Endothelial cell (in vitro differentiated cells): ENCODE results near the gene VSX2. TPM values are rescaled to one million over a fixed set of nuclear protein-coding genes. Genes with fewer than 3 reads are reported as not detected.

ENCODE experiments used
- DNase-seq: peaks from one replicate; pipeline ENCODE4 v3.0.0; 2021; ENCODE audit warnings: low spot score
- H3K27ac Mint-ChIP-seq: one replicate; pipeline ENCODE4 v1.8.0; 2021; ENCODE audit warnings: mixed read lengths, inconsistent platforms; ENCODE audit not compliant: unreplicated experiment
- H3K27me3 Mint-ChIP-seq: one replicate; pipeline ENCODE4 v1.8.0; 2021; ENCODE audit warnings: mild to moderate bottlenecking, moderate library complexity, mixed read lengths, inconsistent platforms; ENCODE audit not compliant: unreplicated experiment
- H3K36me3 Mint-ChIP-seq: one replicate; pipeline ENCODE4 v1.8.0; 2021; ENCODE audit warnings: mild to moderate bottlenecking, low read depth, mixed read lengths, inconsistent platforms; ENCODE audit not compliant: unreplicated experiment
- H3K4me1 Mint-ChIP-seq: one replicate; pipeline ENCODE4 v1.8.0; 2021; ENCODE audit warnings: mild to moderate bottlenecking, mixed read lengths, inconsistent platforms; ENCODE audit not compliant: unreplicated experiment
- H3K4me3 Mint-ChIP-seq: one replicate; pipeline ENCODE4 v1.8.0; 2021; ENCODE audit warnings: mild to moderate bottlenecking, mixed read lengths, inconsistent platforms; ENCODE audit not compliant: unreplicated experiment
- H3K9me3 Mint-ChIP-seq: one replicate; pipeline ENCODE4 v1.8.0; 2021; ENCODE audit warnings: mixed read lengths, inconsistent platforms; ENCODE audit not compliant: unreplicated experiment
- CTCF ChIP-seq: fragments of 200-600 bp; sonication (generic); IDR thresholded peaks from one replicate; pipeline ENCODE4 v1.5.0; 2021; ENCODE audit warnings: antibody characterized with exemption; ENCODE audit not compliant: unreplicated experiment
- total RNA-seq: library from RNA; stranded (reverse); fragmentation: NEBNext Ultra II Directional; extraction: Animal tissue kit (Norgen Biotek cat#: 25700); gene quantifications from one replicate; pipeline ENCODE4 v1.2.1, GENCODE V29; 2021; ENCODE audit not compliant: unreplicated experiment

Gene VSX2
- total RNA-seq, 1 donor from 2014 or later: not detected

- Mint-ChIP-seq H3K9me3 (no peaks in the 10 kb centered on the region), H3K27me3 (no peaks in the 10 kb centered on the region), H3K4me3 (no peak overlapping the region), H3K27ac (no peak overlapping the region), H3K4me1 (peaks cover 4% of the 10 kb centered on the region), H3K36me3 (no peaks in the 10 kb centered on the region)
- no peak for TF ChIP-seq CTCF
- DNase-seq: no peak
Measured at GRCh38 chr14:74309125-74310022, 70.1 kb downstream of the VSX2 start.

GRCh38 chr14:74312161-74312560, 72.9 kb downstream of the VSX2 start:
- H3K27me3 Mint-ChIP-seq: no peaks in the 10 kb centered on the region
- H3K27ac Mint-ChIP-seq: no peak overlapping the region
- H3K36me3 Mint-ChIP-seq: no peaks in the 10 kb centered on the region
- no peak overlapping the region for H3K4me3 Mint-ChIP-seq
- no peak for TF ChIP-seq CTCF
- no peaks in the 10 kb centered on the region for H3K9me3 Mint-ChIP-seq
- DNase-seq: no peak
- peaks cover 4% of the 10 kb centered on the region for H3K4me1 Mint-ChIP-seq

Other genes starting within 250 kb of the VSX2 start
- 16.0 TPM for gene ENTPD5, start 220.2 kb upstream of the VSX2 start, total RNA-seq
- 2.3 TPM for gene BBOF1, start 220.1 kb upstream of the VSX2 start, total RNA-seq
- gene ALDH6A1, start 155.0 kb upstream of the VSX2 start, total RNA-seq: 17.1 TPM
- gene LIN52, start 154.5 kb upstream of the VSX2 start, total RNA-seq: 7.3 TPM
- gene ABCD4, start 63.5 kb downstream of the VSX2 start, total RNA-seq: 151 TPM
- 4.3 TPM for gene VRTN, start 109.0 kb downstream of the VSX2 start, total RNA-seq
- 1.1 TPM for gene SYNDIG1L, start 186.8 kb downstream of the VSX2 start, total RNA-seq